Measurements from ENCODE around the gene ANXA8. TPM values are rescaled to one million over a fixed set of nuclear protein-coding genes. Genes with fewer than 3 reads are reported as not detected.

ANXA8 gene
- total and polyA plus RNA-seq, 2 experiments from 2014 or later = not detected

DNA sequence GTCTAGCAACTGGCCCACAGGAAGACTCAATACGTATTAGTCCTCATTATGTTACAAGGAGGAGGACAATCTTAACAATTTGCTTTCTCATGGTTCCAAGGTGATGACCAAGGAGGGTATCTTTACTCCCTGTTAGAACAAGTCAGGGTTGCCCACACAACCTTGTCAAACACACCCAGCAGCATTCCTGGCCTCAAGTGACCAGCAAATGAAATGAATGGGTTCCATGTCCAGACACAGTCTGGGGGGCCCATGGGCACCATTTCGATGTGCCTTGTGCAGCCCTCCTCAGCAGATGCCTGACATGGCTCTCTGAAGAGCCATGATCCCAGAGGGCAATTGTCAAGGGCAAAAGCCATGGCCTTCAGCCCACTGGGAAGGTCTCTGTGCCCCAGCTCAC is 40.8 kb downstream of the ANXA8 start:
- ATAC-seq = no peak
- H3F3A ChIP-seq (replicated peaks; ENCODE audit: low read depth) = no peaks in the 10 kb centered on the region
- no peak overlapping the region for H3K4me3 Mint-ChIP-seq
- DNase-seq (ENCODE audit: low spot score) = no peak
- no peaks in the 10 kb centered on the region for H3K4me1 ChIP-seq (ENCODE audit: insufficient read depth)
- peaks cover 10% of the 10 kb centered on the region for H3K27me3 Mint-ChIP-seq (ENCODE audit: insufficient read depth, low read depth, poor library complexity)
- no peaks in the 10 kb centered on the region for H3K27me3 ChIP-seq (ENCODE audit: insufficient read depth)
- H3K79me2 ChIP-seq (replicated peaks; ENCODE audit: insufficient read depth) = no peaks in the 10 kb centered on the region
- no peaks in the 10 kb centered on the region for H3K36me3 ChIP-seq (ENCODE audit: insufficient read depth)
- peaks cover 12% of the 10 kb centered on the region for H3K9me3 Mint-ChIP-seq
- H3K4me3 ChIP-seq = no peak overlapping the region
- H3K27ac Mint-ChIP-seq = no peak overlapping the region
- no peak for TF ChIP-seq POLR2AphosphoS5 (IDR thresholded peaks at IDR 0.05; ENCODE audit: low read depth)
- no peak for TF ChIP-seq EZH2phosphoT487 (IDR thresholded peaks at IDR 0.05; ENCODE audit: unreplicated experiment)
- TF ChIP-seq, protein P1, sequence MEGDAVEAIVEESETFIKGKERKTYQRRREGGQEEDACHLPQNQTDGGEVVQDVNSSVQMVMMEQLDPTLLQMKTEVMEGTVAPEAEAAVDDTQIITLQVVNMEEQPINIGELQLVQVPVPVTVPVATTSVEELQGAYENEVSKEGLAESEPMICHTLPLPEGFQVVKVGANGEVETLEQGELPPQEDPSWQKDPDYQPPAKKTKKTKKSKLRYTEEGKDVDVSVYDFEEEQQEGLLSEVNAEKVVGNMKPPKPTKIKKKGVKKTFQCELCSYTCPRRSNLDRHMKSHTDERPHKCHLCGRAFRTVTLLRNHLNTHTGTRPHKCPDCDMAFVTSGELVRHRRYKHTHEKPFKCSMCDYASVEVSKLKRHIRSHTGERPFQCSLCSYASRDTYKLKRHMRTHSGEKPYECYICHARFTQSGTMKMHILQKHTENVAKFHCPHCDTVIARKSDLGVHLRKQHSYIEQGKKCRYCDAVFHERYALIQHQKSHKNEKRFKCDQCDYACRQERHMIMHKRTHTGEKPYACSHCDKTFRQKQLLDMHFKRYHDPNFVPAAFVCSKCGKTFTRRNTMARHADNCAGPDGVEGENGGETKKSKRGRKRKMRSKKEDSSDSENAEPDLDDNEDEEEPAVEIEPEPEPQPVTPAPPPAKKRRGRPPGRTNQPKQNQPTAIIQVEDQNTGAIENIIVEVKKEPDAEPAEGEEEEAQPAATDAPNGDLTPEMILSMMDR (conservative IDR thresholded peaks at IDR 0.05; ENCODE audit: low read depth in 2 of 2) = no peak
- no peak for TF ChIP-seq NANOG (IDR thresholded peaks at IDR 0.05; ENCODE audit: borderline replicate concordance)
- no peak for TF ChIP-seq CREB1 (CRISPR knock-in tag; IDR thresholded peaks at IDR 0.05; ENCODE audit: low read depth)
- TF ChIP-seq JUNB (IDR thresholded peaks at IDR 0.05; ENCODE audit: unreplicated experiment) = no peak
- no peak for TF ChIP-seq ZNF114 (CRISPR knock-in tag; IDR thresholded peaks at IDR 0.05)
- TF ChIP-seq STAT1 (IDR thresholded peaks at IDR 0.05; ENCODE audit: unreplicated experiment) = no peak
- TF ChIP-seq, protein P2, sequence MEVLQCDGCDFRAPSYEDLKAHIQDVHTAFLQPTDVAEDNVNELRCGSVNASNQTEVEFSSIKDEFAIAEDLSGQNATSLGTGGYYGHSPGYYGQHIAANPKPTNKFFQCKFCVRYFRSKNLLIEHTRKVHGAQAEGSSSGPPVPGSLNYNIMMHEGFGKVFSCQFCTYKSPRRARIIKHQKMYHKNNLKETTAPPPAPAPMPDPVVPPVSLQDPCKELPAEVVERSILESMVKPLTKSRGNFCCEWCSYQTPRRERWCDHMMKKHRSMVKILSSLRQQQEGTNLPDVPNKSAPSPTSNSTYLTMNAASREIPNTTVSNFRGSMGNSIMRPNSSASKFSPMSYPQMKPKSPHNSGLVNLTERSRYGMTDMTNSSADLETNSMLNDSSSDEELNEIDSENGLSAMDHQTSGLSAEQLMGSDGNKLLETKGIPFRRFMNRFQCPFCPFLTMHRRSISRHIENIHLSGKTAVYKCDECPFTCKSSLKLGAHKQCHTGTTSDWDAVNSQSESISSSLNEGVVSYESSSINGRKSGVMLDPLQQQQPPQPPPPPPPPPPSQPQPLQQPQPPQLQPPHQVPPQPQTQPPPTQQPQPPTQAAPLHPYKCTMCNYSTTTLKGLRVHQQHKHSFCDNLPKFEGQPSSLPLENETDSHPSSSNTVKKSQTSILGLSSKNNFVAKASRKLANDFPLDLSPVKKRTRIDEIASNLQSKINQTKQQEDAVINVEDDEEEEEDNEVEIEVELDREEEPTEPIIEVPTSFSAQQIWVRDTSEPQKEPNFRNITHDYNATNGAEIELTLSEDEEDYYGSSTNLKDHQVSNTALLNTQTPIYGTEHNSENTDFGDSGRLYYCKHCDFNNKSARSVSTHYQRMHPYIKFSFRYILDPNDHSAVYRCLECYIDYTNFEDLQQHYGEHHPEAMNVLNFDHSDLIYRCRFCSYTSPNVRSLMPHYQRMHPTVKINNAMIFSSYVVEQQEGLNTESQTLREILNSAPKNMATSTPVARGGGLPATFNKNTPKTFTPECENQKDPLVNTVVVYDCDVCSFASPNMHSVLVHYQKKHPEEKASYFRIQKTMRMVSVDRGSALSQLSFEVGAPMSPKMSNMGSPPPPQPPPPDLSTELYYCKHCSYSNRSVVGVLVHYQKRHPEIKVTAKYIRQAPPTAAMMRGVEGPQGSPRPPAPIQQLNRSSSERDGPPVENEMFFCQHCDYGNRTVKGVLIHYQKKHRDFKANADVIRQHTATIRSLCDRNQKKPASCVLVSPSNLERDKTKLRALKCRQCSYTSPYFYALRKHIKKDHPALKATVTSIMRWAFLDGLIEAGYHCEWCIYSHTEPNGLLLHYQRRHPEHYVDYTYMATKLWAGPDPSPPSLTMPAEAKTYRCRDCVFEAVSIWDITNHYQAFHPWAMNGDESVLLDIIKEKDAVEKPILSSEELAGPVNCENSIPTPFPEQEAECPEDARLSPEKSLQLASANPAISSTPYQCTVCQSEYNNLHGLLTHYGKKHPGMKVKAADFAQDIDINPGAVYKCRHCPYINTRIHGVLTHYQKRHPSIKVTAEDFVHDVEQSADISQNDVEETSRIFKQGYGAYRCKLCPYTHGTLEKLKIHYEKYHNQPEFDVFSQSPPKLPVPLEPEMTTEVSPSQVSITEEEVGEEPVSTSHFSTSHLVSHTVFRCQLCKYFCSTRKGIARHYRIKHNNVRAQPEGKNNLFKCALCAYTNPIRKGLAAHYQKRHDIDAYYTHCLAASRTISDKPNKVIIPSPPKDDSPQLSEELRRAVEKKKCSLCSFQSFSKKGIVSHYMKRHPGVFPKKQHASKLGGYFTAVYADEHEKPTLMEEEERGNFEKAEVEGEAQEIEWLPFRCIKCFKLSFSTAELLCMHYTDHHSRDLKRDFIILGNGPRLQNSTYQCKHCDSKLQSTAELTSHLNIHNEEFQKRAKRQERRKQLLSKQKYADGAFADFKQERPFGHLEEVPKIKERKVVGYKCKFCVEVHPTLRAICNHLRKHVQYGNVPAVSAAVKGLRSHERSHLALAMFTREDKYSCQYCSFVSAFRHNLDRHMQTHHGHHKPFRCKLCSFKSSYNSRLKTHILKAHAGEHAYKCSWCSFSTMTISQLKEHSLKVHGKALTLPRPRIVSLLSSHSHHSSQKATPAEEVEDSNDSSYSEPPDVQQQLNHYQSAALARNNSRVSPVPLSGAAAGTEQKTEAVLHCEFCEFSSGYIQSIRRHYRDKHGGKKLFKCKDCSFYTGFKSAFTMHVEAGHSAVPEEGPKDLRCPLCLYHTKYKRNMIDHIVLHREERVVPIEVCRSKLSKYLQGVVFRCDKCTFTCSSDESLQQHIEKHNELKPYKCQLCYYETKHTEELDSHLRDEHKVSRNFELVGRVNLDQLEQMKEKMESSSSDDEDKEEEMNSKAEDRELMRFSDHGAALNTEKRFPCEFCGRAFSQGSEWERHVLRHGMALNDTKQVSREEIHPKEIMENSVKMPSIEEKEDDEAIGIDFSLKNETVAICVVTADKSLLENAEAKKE (CRISPR knock-in tag; IDR thresholded peaks at IDR 0.05) = no peak
- TF ChIP-seq, protein P3, sequence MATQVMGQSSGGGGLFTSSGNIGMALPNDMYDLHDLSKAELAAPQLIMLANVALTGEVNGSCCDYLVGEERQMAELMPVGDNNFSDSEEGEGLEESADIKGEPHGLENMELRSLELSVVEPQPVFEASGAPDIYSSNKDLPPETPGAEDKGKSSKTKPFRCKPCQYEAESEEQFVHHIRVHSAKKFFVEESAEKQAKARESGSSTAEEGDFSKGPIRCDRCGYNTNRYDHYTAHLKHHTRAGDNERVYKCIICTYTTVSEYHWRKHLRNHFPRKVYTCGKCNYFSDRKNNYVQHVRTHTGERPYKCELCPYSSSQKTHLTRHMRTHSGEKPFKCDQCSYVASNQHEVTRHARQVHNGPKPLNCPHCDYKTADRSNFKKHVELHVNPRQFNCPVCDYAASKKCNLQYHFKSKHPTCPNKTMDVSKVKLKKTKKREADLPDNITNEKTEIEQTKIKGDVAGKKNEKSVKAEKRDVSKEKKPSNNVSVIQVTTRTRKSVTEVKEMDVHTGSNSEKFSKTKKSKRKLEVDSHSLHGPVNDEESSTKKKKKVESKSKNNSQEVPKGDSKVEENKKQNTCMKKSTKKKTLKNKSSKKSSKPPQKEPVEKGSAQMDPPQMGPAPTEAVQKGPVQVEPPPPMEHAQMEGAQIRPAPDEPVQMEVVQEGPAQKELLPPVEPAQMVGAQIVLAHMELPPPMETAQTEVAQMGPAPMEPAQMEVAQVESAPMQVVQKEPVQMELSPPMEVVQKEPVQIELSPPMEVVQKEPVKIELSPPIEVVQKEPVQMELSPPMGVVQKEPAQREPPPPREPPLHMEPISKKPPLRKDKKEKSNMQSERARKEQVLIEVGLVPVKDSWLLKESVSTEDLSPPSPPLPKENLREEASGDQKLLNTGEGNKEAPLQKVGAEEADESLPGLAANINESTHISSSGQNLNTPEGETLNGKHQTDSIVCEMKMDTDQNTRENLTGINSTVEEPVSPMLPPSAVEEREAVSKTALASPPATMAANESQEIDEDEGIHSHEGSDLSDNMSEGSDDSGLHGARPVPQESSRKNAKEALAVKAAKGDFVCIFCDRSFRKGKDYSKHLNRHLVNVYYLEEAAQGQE (IDR thresholded peaks at IDR 0.05; ENCODE audit: unreplicated experiment) = no peak
- TF ChIP-seq, protein P4, sequence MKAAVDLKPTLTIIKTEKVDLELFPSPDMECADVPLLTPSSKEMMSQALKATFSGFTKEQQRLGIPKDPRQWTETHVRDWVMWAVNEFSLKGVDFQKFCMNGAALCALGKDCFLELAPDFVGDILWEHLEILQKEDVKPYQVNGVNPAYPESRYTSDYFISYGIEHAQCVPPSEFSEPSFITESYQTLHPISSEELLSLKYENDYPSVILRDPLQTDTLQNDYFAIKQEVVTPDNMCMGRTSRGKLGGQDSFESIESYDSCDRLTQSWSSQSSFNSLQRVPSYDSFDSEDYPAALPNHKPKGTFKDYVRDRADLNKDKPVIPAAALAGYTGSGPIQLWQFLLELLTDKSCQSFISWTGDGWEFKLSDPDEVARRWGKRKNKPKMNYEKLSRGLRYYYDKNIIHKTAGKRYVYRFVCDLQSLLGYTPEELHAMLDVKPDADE (IDR thresholded peaks at IDR 0.05) = no peak
- H3K27ac ChIP-seq (ENCODE audit: low read depth) = no peak overlapping the region
- H3K4me2 ChIP-seq = no peak overlapping the region
- H3K4me1 Mint-ChIP-seq = no peaks in the 10 kb centered on the region
- no peaks in the 10 kb centered on the region for H4K20me1 ChIP-seq (replicated peaks; ENCODE audit: insufficient read depth)
- H3K9me2 ChIP-seq (ENCODE audit: insufficient read depth) = peaks cover 9% of the 10 kb centered on the region
- H2AFZ ChIP-seq = no peak overlapping the region
- H3K36me3 Mint-ChIP-seq (ENCODE audit: low read depth) = no peaks in the 10 kb centered on the region; the same call in none of the 3 replicates
